NCI-H1092 (cell line): ENCODE results near the gene CACNB3.
"Not testable (repeated sequence)": the region's sequence is repeated elsewhere in the genome, so short reads cannot be mapped to it uniquely, and the experiment has no call there.

ENCODE experiments used
- DNase-seq: peaks from one replicate; lab custom pipeline; 2025; lab: John Stamatoyannopoulos, UW

The CACNB3 gene

DNA sequence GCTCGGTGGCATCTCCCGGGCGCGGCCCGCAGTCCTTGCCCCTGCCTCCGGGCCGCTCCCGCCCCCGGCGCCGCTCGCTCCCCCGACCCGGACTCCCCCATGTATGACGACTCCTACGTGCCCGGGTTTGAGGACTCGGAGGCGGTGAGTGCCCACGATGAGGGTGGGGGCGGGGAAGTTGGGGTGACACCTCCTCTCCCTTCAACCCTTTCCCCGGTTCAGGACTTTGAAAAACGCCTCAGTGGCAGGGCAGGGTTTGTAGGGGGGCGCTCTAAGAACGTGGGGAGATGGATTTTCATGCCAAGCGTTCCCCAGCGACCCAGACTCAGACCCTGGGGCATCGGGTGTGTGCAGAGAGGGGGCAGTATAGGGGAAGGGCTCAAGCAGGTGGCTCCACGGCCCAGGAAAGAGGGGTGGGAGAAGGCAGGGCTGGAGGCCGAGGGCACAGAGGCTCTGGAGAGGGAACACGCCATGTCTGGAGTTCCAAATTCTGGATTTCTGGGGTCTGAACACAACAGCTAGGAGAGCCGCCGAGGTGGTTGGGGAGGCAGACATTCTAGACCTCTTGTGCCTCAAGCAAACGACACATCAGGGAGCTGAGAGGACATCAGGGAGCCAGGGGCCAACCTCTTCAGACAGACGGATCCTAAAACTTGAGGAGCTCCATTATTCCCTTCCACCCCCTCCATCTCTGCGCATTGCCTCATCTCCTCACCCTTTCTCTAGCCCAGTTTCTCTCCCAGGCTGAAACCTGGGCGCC lies 715 bp downstream of the CACNB3 start:
- DNase-seq, result no peak

- DNase-seq, result no peak
Measured at GRCh38 chr12:48819986-48820725, 1.9 kb downstream of the CACNB3 start.

DNA sequence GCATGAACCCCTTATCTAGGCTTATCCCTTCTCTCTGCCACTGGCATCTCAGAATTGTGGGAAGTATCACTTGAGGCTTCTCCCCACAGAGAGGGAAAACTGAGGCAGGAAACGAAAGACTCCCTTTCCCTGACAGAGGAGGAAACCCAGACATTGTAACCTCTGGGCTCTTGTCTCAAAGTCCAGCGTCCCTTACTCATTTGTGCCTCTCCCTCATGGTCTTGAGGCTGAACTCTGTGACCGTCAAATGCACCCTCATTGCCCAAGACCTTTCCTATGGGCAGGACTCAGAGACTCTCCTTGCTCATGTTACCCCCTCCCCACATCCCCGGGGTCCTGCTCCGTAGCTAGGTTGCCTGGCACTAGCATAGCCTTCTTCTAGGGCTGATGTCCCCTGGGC lies 3.8 kb downstream of the CACNB3 start:
- no peak for DNase-seq

- no peak for DNase-seq
Measured at GRCh38 chr12:48822711-48823110, 4.4 kb downstream of the CACNB3 start.

- DNase-seq, result no peak
Measured at GRCh38 chr12:48823281-48823680, 5.0 kb downstream of the CACNB3 start.

DNA sequence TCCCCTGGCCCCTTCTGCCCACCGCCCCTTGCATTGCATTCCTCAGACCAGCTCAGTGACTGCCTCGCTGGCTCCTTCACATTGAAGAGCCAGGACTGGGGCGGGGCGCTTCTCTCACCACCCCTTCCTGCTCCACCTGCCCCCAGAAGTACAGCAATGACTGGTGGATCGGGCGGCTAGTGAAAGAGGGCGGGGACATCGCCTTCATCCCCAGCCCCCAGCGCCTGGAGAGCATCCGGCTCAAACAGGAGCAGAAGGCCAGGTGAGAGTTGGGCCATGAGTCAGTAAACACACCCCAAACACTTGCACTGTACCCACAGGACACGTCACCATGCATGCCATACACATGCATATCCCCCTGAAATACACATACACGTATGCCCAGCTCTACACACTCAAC lies 5.8 kb downstream of the CACNB3 start:
- no peak for DNase-seq

GRCh38 chr12:48824905-48825304 lies 6.6 kb downstream of the CACNB3 start:
- DNase-seq, result no peak

DNA sequence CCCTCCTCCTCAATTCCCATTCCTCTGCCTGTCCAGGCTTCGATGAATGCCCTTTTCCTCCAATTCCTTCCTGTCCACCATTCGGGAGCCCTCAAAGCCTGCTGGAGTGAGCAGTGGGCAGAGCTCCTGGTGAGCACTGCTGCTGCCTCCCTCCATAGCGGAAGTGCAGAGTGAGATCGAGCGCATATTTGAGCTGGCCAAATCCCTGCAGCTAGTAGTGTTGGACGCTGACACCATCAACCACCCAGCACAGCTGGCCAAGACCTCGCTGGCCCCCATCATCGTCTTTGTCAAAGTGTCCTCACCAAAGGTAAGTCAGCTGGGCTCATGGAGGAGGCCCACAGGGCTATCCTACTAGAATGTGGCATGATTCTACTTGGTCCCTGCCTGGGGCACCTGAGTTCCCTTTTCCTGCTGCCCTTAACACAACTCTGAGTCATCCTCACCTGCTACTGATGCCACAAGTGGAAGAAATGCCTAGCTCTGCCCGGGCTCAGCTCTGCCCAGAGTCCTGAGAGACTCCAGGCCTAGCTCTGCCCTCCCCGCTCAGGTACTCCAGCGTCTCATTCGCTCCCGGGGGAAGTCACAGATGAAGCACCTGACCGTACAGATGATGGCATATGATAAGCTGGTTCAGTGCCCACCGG lies 8.0 kb downstream of the CACNB3 start:
- DNase-seq, result no peak

- no peak for DNase-seq
Measured at GRCh38 chr12:48827026-48827425, 8.7 kb downstream of the CACNB3 start.

- no peak for DNase-seq
Measured at GRCh38 chr12:48827513-48828096, 9.3 kb downstream of the CACNB3 start.

DNA sequence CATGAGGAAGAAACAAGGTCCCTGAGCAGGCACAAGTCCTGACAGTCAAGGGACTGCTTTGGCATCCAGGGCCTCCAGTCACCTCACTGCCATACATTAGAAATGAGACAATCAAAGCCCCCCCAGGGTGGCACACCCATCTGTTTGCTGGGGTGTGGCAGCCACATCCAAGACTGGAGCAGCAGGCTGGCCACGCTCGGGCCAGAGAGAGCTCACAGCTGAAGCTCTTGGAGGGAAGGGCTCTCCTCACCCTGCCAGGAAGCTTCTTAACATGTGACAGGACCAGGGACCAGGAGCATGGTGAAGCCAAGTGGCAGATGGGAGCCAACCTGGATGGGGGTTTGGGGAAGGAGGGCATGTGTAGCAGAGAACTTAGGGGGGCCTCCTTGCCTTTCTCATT lies 10.0 kb downstream of the CACNB3 start:
- no peak for DNase-seq

DNA sequence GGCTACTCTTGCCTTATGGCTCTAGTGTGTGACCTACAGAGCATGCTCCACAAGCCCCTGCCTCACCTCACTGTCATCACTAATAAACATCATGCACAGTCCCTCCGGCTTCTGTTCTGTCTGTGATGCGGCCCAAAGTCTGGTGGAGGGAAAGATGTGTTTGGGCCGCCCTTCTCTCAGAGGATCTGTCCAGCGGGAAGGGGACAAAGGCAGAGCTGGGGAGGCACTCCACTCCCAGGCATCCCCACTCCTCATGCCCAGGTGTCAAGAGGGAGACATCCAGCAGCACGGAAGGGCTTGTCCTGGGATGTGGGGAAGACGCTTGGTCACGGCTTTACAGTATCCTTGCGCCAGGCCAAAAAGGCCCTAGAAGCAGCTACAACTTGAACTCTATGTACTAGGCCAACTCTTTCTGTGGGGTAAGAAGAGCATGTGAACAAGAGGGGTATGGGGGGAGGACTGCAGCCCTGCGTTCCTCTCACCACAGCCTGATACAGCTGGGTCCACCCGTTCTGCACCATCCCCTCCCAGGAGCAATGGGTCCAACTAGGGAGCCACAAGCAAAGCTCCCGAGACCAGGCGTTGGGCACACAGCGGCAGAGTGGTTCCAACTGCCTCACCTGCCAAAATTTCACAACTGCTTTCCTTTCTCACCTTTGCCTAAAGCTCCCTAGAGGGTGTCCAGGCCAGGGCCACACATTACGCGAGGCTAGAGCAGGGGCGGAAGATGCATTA lies 10.7 kb downstream of the CACNB3 start:
- DNase-seq, result no peak

GRCh38 chr12:48831257-48831656 lies 13.0 kb downstream of the CACNB3 start:
- no peak for DNase-seq

- no peak for DNase-seq
Measured at GRCh38 chr12:48832321-48833060, 14.2 kb downstream of the CACNB3 start.

DNA sequence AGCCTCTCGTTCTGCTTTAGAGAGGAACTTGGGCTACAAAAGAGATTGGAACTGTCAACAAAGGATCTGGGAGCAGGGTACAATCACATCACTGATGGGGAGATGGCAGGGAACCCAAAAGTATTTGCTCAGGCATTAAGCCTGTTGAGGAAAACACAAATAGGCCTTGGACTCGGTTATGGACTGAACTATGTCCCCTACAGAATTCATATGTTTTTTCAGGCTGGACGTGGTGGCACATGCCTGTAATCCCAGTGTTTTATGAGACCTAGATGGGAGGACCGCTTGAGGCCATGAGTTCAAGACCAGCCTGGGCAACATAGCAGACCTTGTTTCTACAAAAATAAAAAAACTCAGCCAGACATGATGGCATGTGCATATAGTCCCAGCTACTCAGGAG lies 19.8 kb downstream of the CACNB3 start:
- DNase-seq, result no peak

GRCh38 chr12:48842021-48842420 lies 23.7 kb downstream of the CACNB3 start:
- not testable (repeated sequence) for DNase-seq

DNA sequence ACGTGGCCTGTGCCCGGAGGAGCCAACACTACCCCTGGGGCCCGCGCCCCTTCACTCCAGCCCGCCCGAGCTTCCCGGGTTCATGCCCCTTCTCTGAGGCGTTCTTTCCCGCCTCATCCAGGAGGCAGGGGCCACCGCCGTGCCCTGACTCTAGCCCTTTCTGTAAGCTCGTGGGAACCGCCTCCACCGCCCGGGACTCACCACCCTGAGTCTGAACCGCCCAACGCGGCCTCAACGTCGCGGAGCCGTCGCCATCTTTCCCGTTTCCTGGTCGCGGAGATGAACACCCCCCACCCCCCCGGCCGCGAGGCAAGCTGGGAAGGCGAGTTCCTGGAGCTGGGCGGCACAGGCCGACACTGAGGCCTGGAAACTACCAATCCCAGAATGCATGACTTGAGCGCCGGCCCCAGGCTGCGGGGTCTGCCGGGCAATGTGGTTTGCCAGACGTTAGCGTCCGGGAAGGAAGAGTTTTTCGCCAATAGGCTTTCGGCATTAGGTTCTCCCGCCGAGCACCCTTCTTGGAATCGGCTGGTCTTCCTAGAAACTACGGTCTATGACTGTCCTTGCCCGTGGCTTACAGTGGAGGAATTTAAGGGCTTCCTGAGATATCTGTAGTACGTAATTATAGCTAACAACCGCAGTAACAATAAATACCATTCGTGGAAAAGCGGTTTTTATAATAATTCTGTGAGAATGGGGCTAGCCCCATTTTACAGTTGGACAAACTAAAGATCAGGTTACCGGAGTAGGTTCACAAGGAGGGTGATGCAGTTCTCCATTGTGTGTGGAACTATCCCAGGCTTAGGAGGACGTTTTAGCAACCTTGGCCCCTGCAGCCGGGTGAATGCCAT lies 33.8 kb downstream of the CACNB3 start, which contains the start of gene DDX23:
DDX23 (minus strand) TSS at position 281 of the 851 bp plus-strand sequence. CDS start 6,381 bp downstream, outside the sequence.
- peak; percentile 91 for DNase-seq

DNA sequence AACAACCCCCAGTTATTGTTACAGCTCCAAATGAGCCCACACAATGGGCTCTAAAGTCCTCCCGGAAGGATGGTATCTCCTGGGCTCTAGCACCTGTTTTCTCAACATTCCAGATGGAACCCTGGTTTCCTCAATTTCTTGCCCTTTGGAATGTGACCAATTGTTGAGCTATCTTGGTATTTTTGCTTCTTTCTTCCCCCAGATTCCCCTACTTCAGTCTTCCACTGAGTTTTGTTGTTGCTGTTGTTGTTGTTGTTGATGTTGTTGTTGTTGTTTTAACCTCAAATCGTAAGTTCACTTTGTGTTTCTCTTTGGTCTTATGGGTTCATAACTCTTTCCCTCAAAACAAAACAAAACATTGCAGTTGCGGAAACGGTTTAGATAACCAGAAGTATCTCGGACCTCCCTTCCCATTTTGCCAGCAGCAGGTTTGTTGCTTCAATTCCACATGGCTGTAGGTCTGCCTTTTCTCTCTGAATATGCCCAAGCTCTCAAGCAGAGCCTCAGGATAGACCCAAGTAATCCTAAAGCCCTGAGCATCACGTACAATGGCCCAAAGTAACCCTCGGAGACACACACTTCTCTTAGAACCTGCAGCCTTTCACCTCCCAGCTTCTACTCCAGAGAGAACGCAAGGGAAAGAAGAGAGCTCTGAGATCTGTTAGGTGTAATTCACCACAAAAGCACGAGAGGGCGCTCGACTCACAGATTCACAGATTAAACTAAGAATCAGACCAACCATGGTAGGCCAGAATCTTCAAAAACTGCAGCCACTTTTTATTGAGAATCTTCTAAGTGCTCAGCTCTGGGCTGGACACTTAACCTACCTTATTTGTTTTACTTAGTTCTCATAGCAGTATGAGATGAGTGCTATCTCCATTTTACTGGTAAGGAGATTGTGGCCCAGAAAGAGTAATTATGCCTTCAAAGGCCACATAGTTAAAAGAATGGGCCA lies 34.7 kb downstream of the CACNB3 start:
- DNase-seq, result peak; percentile 67

DNA sequence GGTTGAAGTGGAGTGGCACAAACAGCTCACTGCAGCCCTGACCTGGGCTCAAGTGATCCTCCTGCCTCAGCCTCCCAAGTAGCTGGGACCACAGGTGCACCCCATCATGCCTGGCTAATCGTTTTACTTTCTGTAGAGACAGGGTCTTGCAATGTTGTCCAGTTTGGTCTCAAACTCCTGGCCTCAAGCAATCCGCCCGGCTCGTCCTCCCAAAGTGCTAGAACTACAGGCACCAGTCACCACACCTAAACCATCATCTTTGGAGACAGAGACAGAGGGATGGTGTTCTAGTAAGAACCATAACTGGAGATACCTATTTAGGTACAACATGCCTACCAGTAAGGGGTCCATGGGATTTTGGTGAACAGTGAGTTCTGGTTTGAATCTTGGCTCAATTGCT lies 36.2 kb downstream of the CACNB3 start:
- no peak for DNase-seq
